Endometrial microvascular endothelial cells (primary cell): Measurements from ENCODE around the gene VSTM1. TPM values are rescaled to one million over a fixed set of nuclear protein-coding genes. Genes with fewer than 3 reads are reported as not detected.
"Not testable (repeated sequence)": the region's sequence is repeated elsewhere in the genome, so short reads cannot be mapped to it uniquely, and the experiment has no call there.

ENCODE experiments used
- in situ Hi-C: cut with HindIII; loops from 2 replicates; pipeline ENCODE4 v1.10.0; 2017; ENCODE audit warnings: low sequenced_read_pairs, low pct_unique_long_range_greater_than_20kb; ENCODE audit errors: inconsistent ontology term
- total RNA-seq: library from RNA; depleted of rRNA; stranded (reverse); fragments of >200 nt; gene quantifications from one replicate; pipeline ENCODE4 v1.2.3, GENCODE V29; 2015; ENCODE audit errors: inconsistent ontology term

Gene VSTM1
- not detected for total RNA-seq

GRCh38 chr19:54063350-54064116 is at the start of gene VSTM1:
Gene VSTM1 (minus strand): TSS chr19:54063897. CDS start chr19:54063777, 120 bp downstream.
- in situ Hi-C loops = no loop called here

DNA sequence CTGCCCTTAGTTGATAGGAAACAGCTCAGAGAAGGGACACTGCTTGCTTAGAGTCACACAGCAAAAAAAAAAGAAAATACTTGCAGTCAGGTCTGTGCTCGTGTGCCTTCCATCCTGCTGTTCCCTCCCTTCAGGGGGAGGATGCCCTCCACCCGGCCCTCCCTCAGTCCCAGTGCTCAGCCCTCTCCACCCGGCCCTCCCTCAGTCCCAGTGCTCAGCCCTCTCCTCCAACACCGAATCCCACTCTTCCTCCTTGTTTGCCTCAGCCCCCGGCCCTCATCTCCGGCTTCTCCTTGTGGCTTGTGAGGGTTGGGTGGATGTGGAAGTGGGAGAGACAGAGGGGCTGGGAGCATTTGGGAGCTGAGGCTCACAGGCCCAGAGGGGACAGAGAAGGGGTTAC is 46.0 kb upstream of the VSTM1 start:
- in situ Hi-C loops = no loop called here

- in situ Hi-C loops = no loop called here
Observed at GRCh38 chr19:54108496-54108895, 44.8 kb upstream of the VSTM1 start.

- in situ Hi-C loops = no loop called here
Observed at GRCh38 chr19:54107876-54108490, 44.3 kb upstream of the VSTM1 start.

- in situ Hi-C loops = no loop called here
Observed at GRCh38 chr19:54106716-54107115, 43.0 kb upstream of the VSTM1 start.

- in situ Hi-C loops = no loop called here
Observed at GRCh38 chr19:54105796-54106195, 42.1 kb upstream of the VSTM1 start.

- in situ Hi-C loops = no loop called here
Observed at GRCh38 chr19:54104998-54105715, 41.5 kb upstream of the VSTM1 start.

GRCh38 chr19:54102421-54103169 is 38.9 kb upstream of the VSTM1 start, which contains the start of gene NDUFA3:
Gene NDUFA3 (plus strand): TSS chr19:54102855. CDS start chr19:54102879, 24 bp downstream.
- in situ Hi-C loops = no loop called here

GRCh38 chr19:54100561-54100960 is 36.9 kb upstream of the VSTM1 start, which contains the start of gene OSCAR:
Gene OSCAR (minus strand): TSS chr19:54100803. CDS start chr19:54100792, 11 bp downstream.
- in situ Hi-C loops = no loop called here

GRCh38 chr19:54099903-54100255 is 36.2 kb upstream of the VSTM1 start:
- in situ Hi-C loops = not testable (repeated sequence)

DNA sequence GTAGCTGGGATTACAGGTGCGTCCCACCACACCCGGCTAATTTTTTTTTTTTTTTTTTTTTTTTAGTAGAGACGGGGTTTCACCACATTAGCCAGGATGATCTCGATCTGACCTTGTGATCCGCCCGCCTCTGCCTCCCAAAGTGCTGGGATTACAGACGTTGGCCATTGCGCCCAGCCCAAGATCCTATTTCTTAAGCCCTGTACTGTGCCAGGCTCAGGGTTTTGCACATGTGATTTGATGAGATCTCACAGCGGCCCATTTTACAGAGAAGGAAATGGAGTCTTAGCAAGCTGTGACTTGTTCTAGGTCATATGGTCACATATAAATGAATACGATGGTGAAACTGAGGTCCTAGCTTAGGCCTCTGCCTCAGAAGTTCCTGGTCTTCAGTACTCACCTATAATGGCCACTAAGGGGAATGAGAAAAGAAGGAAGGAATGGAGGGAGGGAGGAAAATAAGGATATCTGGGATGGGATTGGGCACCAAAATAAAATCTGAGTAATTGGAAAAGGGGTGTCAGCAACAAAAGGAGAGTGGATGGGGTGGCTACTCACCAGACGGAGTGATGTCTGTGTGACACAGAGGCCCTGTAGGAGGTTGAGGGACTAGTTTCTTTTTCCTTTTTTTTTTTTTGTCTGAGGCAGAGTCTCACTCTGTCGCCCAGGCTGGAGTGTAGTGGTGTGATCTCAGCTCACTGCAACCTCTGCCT is 35.6 kb upstream of the VSTM1 start:
- in situ Hi-C loops = no loop called here

- in situ Hi-C loops = no loop called here
Observed at GRCh38 chr19:54096617-54097106, 33.0 kb upstream of the VSTM1 start.

DNA sequence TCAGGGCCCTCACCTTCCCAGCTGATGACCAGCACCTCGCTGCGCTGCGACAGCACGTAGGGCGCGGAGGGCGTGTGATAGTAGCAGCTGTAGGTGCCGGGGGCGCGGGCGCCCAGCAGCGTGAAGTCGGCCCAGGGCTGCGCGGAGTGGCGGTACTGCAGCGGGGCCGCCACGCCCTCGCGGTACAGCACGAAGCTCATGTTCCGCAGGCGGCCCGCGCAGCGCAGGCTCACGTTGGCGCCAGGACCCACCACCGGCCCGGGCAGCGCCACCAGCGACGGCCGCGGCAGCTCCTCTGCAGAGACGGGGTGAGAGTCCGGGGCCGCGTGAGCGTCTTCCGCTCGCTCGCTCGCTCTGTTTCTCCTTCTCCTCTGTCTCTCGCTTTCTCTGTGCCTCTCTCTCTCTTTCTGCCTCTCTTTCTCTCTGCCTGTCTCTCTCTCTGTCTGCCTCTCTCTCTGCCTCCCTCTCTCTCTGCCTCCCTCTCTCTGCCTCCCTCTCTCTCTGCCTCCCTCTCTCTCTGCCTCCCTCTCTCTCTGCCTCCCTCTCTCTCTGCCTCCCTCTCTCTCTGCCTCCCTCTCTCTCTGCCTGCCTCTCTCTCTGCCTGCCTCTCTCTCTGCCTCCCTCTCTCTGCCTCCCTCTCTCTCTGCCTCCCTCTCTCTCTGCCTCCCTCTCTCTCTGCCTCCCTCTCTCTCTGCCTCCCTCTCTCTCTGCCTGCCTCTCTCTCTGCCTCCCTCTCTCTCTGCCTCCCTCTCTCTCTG is 32.3 kb upstream of the VSTM1 start:
- in situ Hi-C loops = not testable (repeated sequence)

- in situ Hi-C loops = no loop called here
Observed at GRCh38 chr19:54095136-54095858, 31.6 kb upstream of the VSTM1 start.

DNA sequence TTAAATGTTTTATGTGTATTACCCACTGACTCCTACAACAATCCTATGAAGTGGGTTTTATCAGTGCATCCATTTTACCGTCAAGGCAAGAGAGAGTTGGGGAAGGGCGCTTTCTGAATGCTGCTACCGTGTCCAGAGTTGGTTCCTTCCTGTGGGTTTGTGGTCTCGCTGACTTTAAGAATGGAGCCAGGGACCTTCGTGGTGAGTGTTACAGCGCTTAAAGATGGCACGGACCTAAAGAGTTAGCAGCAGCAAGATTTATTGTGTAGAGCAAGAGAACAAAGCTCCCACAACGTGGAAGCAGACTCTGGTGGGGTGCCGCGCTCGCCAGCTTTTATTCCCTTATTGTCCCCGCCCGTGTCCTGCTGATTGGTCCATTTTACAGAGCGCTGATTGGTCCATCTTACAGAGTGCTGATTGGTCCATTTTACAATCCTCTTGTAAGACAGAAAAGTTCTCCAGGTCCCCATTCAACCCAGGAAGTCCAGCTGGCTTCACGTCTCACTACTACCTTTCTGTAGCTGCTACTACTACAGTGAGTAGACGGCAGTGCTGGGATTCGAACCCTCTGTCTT is 30.8 kb upstream of the VSTM1 start:
- in situ Hi-C loops = no loop called here

DNA sequence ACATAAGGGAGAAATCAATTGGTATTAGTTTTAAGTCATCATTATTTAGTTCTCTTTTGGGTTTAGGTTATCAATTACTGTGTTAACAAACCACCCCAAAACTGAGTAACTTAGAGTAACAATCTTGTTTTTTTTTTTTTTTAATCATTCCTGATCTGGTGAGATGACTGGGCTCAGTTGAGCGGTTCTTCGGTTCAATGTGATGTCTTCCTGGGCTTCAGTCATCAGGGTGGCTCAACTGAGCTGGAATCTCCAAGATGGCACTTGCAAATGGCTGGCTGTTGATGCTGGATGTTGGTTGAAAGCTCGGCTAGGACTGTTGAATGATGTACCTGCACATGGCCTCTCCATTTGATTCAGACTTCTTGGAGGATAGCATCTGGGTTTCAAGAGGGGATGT is 20.7 kb upstream of the VSTM1 start:
- in situ Hi-C loops = no loop called here

DNA sequence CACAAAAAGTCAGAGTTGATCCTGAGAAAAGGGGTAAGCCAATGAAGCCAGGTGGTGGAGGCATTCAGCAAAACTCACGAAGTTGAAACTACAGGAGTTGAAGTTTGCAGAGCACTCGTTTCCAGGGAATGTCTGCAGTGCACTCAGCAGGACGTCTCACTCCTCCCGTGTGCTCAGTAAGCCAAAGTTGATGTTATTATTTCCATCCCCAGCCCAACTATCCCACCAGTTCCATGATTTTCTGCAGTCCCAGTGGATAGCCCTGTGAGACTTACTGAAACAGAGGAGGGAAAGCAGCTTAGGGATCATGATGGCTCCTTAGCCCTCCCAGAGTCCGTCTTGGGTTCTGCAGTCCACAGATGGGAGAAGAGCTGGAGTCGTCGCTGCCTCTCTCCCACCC is 17.3 kb upstream of the VSTM1 start, which contains the start of gene TARM1:
TSS of gene TARM1 (minus strand) at position 334 of the 400 bp plus-strand sequence. CDS start at position 309, 25 bp downstream.
- in situ Hi-C loops = no loop called here
